ENCODE data around the gene VPS45.
"Not testable (repeated sequence)": the region's sequence is repeated elsewhere in the genome, so short reads cannot be mapped to it uniquely, and the experiment has no call there.

Gene VPS45

GRCh38 chr1:150067184-150068108 lies at the start of gene VPS45:
Gene VPS45 (plus strand): TSS chr1:150067776. CDS start chr1:150067858, 82 bp downstream.
- DNase-seq: peak; percentile 75 to 85

GRCh38 chr1:150018165-150018564 lies 49.4 kb upstream of the VPS45 start:
- no peak for DNase-seq

- DNase-seq: no peak
Measured at GRCh38 chr1:150020711-150021110, 46.9 kb upstream of the VPS45 start.

- DNase-seq: no peak
Measured at GRCh38 chr1:150021191-150021694, 46.3 kb upstream of the VPS45 start.

GRCh38 chr1:150022357-150022756 lies 45.2 kb upstream of the VPS45 start:
- no peak for DNase-seq

GRCh38 chr1:150024156-150024555 lies 43.4 kb upstream of the VPS45 start:
- no peak for DNase-seq

GRCh38 chr1:150028322-150028721 lies 39.3 kb upstream of the VPS45 start:
- no peak for DNase-seq

- DNase-seq: no peak
Measured at GRCh38 chr1:150034336-150034735, 33.2 kb upstream of the VPS45 start.

GRCh38 chr1:150049926-150050325 lies 17.6 kb upstream of the VPS45 start:
- DNase-seq: no peak

GRCh38 chr1:150051089-150051373 lies 16.5 kb upstream of the VPS45 start:
- no peak for DNase-seq

GRCh38 chr1:150051905-150052412 lies 15.6 kb upstream of the VPS45 start:
- not testable (repeated sequence) for DNase-seq

GRCh38 chr1:150053926-150054325 lies 13.7 kb upstream of the VPS45 start:
- no peak for DNase-seq

- DNase-seq: not testable (repeated sequence)
Measured at GRCh38 chr1:150055507-150055906, 12.1 kb upstream of the VPS45 start.

- DNase-seq: no peak
Measured at GRCh38 chr1:150056407-150056806, 11.2 kb upstream of the VPS45 start.

- DNase-seq: no peak
Measured at GRCh38 chr1:150060260-150060659, 7.3 kb upstream of the VPS45 start.

- no peak for DNase-seq
Measured at GRCh38 chr1:150061632-150062101, 5.9 kb upstream of the VPS45 start.

- DNase-seq: no peak
Measured at GRCh38 chr1:150062113-150062512, 5.5 kb upstream of the VPS45 start.

- no peak for DNase-seq
Measured at GRCh38 chr1:150065184-150065871, 2.2 kb upstream of the VPS45 start.

- no peak for DNase-seq
Measured at GRCh38 chr1:150066328-150066727, 1.2 kb upstream of the VPS45 start.

- no peak for DNase-seq
Measured at GRCh38 chr1:150066838-150067183, 765 bp upstream of the VPS45 start.

GRCh38 chr1:150068109-150068435 lies 496 bp downstream of the VPS45 start:
- DNase-seq: no peak

- DNase-seq: no peak
Measured at GRCh38 chr1:150069923-150070322, 2.3 kb downstream of the VPS45 start.

- DNase-seq: peak in 1 of 2 experiments; percentile 37
Measured at GRCh38 chr1:150072959-150073358, 5.4 kb downstream of the VPS45 start.

GRCh38 chr1:150073516-150073915 lies 5.9 kb downstream of the VPS45 start:
- DNase-seq: no peak
